H1 (cell line): ENCODE measurements around the gene ASTN1. TPM values are rescaled to one million over a fixed set of nuclear protein-coding genes. Genes with fewer than 3 reads are reported as not detected.
A peak's percentile ranks its signal among the peaks of the same experiment; 100 is the strongest.

Experiments used
- BCL11A ChIP-seq, 2 experiments: IDR thresholded peaks; one replicate each; pipeline ENCODE4 v1.6.1; 2011; ENCODE audit warnings: low read depth in 2 of 2, low read length in 2 of 2, mild to moderate bottlenecking in 2 of 2
- FOSL1 ChIP-seq: IDR thresholded peaks from 2 replicates; pipeline ENCODE4 v1.6.1; 2011; ENCODE audit warnings: mild to moderate bottlenecking, low read depth, low read length, moderate library complexity; ENCODE audit not compliant: insufficient read depth
- HDAC2 ChIP-seq, 2 experiments: fragments of 300-600 bp in 1 of 2; sonication (generic) in 1 of 2; IDR thresholded peaks; 2 replicates each; pipeline ENCODE4 v1.6.1; 2011 to 2012; ENCODE audit warnings: low read depth in 2 of 2, low read length in 2 of 2, mild to moderate bottlenecking in 2 of 2, moderate library complexity in 2 of 2, borderline replicate concordance in 1 of 2, inconsistent platforms in 1 of 2
- POLR2A ChIP-seq, 2 experiments: IDR thresholded peaks; 1 replicate in 1 of 2; 2 replicates in 1 of 2; pipeline ENCODE4 v1.6.1; 2011; ENCODE audit warnings: low read depth in 2 of 2, low read length in 2 of 2, mild to moderate bottlenecking in 2 of 2; ENCODE audit errors: control extremely low read depth in 1 of 2
- POLR2AphosphoS5 ChIP-seq: IDR thresholded peaks from 2 replicates; pipeline ENCODE4 v1.6.1; 2011; ENCODE audit warnings: low read depth, low read length
- RAD21 ChIP-seq, 2 experiments: IDR thresholded peaks in 1 of 2; conservative IDR thresholded peaks in 1 of 2; 2 replicates each; pipeline ENCODE4 v1.6.1; 2011; ENCODE audit warnings: low read depth in 2 of 2, low read length in 2 of 2, improper control_type of control experiment in 1 of 2, inconsistent platforms in 1 of 2, mild to moderate bottlenecking in 1 of 2, moderate library complexity in 1 of 2
- SRF ChIP-seq: IDR thresholded peaks from 2 replicates; pipeline ENCODE4 v1.6.1; 2011; ENCODE audit warnings: mild to moderate bottlenecking, low read depth, low read length, moderate library complexity
- SUZ12 ChIP-seq: fragments of 200-600 bp; sonication (generic); IDR thresholded peaks from 2 replicates; pipeline ENCODE4 v1.6.1; 2012; ENCODE audit warnings: mild to moderate bottlenecking, inconsistent platforms, low read length, moderate library complexity, mixed read lengths
- YY1 ChIP-seq: IDR thresholded peaks from 2 replicates; pipeline ENCODE4 v1.6.1; 2011; ENCODE audit warnings: low read depth, mild to moderate bottlenecking, low read length
- polyA plus RNA-seq, 7 experiments: library from polyadenylated mRNA; depleted of rRNA in 3 of 7; stranded (reverse) in 5 of 7; unstranded in 2 of 7; fragments of >200 nt in 5 of 7; fragments of 200-250 nt in 2 of 7; gene quantifications; 1 replicate in 5 of 7; 2 replicates in 1 of 7; 4 replicates in 1 of 7; pipeline versions ENCODE4 v1.2.1 to v1.2.3, GENCODE V29; 2011 to 2013; ENCODE audit warnings: missing spikeins in 2 of 7, mixed read lengths in 2 of 7
- total RNA-seq: library from RNA; stranded (reverse); fragmentation: NEBNext Ultra II Directional; extraction: Animal tissue kit (Norgen Biotek cat#: 25700); gene quantifications from 2 replicates; pipeline ENCODE4 v1.2.1, GENCODE V29; 2021
- TF ChIP-seq, protein P1 (sequence below): fragments of 300-600 bp; sonication (generic); IDR thresholded peaks from 2 replicates; pipeline ENCODE4 v1.7.1; 2012; ENCODE audit warnings: low read length, moderate library complexity, mild to moderate bottlenecking, inconsistent platforms; ENCODE audit not compliant: insufficient replicate concordance

Gene ASTN1
- total and polyA plus RNA-seq, 2 of the 8 experiments (the other 6 are each of a cell fraction or from before 2014, with no cell fraction given), result 2.9 to 4.1 TPM

DNA sequence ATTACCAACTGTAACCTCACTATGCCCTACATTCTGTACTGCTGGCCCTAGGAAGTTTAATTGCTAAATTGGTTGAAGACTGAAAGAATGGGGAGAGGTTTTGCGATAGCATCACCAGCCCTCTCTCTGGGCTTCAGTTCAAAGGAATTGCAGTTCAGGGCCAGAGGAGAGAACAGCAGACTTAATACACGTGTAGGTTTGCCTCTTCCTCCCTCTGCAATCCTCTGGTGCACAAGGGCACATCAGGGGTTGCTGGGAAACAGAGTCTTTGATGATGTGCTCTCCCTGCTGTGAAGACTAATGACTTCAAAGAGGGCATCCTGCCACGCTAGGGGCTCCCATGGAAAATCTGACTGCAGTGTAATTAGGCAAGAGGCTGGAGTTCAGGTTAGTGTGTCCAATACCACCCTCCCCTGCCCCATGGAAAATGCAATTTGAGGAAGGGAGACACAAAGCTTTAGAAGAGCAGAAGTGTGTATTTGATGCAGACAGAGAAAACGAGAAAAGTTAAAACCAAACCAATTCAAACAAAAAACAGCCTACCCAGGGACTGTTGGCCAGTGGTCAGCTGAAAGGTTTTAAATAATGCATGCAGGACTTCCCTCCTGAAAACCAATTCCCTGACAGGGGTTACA, 167.9 kb downstream of the ASTN1 start (continued):
- TF ChIP-seq, protein P1, sequence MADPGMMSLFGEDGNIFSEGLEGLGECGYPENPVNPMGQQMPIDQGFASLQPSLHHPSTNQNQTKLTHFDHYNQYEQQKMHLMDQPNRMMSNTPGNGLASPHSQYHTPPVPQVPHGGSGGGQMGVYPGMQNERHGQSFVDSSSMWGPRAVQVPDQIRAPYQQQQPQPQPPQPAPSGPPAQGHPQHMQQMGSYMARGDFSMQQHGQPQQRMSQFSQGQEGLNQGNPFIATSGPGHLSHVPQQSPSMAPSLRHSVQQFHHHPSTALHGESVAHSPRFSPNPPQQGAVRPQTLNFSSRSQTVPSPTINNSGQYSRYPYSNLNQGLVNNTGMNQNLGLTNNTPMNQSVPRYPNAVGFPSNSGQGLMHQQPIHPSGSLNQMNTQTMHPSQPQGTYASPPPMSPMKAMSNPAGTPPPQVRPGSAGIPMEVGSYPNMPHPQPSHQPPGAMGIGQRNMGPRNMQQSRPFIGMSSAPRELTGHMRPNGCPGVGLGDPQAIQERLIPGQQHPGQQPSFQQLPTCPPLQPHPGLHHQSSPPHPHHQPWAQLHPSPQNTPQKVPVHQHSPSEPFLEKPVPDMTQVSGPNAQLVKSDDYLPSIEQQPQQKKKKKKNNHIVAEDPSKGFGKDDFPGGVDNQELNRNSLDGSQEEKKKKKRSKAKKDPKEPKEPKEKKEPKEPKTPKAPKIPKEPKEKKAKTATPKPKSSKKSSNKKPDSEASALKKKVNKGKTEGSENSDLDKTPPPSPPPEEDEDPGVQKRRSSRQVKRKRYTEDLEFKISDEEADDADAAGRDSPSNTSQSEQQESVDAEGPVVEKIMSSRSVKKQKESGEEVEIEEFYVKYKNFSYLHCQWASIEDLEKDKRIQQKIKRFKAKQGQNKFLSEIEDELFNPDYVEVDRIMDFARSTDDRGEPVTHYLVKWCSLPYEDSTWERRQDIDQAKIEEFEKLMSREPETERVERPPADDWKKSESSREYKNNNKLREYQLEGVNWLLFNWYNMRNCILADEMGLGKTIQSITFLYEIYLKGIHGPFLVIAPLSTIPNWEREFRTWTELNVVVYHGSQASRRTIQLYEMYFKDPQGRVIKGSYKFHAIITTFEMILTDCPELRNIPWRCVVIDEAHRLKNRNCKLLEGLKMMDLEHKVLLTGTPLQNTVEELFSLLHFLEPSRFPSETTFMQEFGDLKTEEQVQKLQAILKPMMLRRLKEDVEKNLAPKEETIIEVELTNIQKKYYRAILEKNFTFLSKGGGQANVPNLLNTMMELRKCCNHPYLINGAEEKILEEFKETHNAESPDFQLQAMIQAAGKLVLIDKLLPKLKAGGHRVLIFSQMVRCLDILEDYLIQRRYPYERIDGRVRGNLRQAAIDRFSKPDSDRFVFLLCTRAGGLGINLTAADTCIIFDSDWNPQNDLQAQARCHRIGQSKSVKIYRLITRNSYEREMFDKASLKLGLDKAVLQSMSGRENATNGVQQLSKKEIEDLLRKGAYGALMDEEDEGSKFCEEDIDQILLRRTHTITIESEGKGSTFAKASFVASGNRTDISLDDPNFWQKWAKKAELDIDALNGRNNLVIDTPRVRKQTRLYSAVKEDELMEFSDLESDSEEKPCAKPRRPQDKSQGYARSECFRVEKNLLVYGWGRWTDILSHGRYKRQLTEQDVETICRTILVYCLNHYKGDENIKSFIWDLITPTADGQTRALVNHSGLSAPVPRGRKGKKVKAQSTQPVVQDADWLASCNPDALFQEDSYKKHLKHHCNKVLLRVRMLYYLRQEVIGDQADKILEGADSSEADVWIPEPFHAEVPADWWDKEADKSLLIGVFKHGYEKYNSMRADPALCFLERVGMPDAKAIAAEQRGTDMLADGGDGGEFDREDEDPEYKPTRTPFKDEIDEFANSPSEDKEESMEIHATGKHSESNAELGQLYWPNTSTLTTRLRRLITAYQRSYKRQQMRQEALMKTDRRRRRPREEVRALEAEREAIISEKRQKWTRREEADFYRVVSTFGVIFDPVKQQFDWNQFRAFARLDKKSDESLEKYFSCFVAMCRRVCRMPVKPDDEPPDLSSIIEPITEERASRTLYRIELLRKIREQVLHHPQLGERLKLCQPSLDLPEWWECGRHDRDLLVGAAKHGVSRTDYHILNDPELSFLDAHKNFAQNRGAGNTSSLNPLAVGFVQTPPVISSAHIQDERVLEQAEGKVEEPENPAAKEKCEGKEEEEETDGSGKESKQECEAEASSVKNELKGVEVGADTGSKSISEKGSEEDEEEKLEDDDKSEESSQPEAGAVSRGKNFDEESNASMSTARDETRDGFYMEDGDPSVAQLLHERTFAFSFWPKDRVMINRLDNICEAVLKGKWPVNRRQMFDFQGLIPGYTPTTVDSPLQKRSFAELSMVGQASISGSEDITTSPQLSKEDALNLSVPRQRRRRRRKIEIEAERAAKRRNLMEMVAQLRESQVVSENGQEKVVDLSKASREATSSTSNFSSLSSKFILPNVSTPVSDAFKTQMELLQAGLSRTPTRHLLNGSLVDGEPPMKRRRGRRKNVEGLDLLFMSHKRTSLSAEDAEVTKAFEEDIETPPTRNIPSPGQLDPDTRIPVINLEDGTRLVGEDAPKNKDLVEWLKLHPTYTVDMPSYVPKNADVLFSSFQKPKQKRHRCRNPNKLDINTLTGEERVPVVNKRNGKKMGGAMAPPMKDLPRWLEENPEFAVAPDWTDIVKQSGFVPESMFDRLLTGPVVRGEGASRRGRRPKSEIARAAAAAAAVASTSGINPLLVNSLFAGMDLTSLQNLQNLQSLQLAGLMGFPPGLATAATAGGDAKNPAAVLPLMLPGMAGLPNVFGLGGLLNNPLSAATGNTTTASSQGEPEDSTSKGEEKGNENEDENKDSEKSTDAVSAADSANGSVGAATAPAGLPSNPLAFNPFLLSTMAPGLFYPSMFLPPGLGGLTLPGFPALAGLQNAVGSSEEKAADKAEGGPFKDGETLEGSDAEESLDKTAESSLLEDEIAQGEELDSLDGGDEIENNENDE, result no peak
- TF ChIP-seq FOSL1 (no peak), POLR2AphosphoS5 (no peak), BCL11A (IDR thresholded peaks at IDR 0.05; ENCODE audit: low read depth in 2 of 2, low read length in 2 of 2) (no peak), SUZ12 (no peak), RAD21 (IDR thresholded peaks at IDR 0.05 in 1 of 2, conservative IDR thresholded peaks at IDR 0.05 in 1 of 2; ENCODE audit: low read depth in 2 of 2, low read length in 2 of 2) (no peak), SRF (no peak), HDAC2 (IDR thresholded peaks at IDR 0.05; ENCODE audit: borderline replicate concordance in 1 of 2, low read depth in 2 of 2, low read length in 2 of 2) (no peak), POLR2A (IDR thresholded peaks at IDR 0.05; ENCODE audit: control extremely low read depth in 1 of 2, low read depth in 2 of 2, low read length in 2 of 2) (no peak), YY1 (0 out of 2 replicates have a peak, but pooled peaks have one; percentile 20)
